H7 (cell line): ENCODE data around the gene LRRC14B. TPM values are rescaled to one million over a fixed set of nuclear protein-coding genes. Genes with fewer than 3 reads are reported as not detected.

Experiments used
- DNase-seq: peaks from one replicate; pipeline ENCODE4 v3.0.0; 2012
- H3K27me3 ChIP-seq: 2 replicates; pipeline ENCODE4 v1.6.0; 2011; ENCODE audit warnings: mild to moderate bottlenecking, low read length; ENCODE audit not compliant: control insufficient read depth, insufficient read depth
- H3K36me3 ChIP-seq: replicated peaks from 2 replicates; pipeline ENCODE4 v1.5.1; 2011; ENCODE audit warnings: low read length; ENCODE audit not compliant: control insufficient read depth, insufficient read depth
- H3K4me3 ChIP-seq: 2 replicates; pipeline ENCODE4 v1.5.1; 2011; ENCODE audit warnings: low read depth, mild to moderate bottlenecking, control low read depth, low read length, moderate library complexity; ENCODE audit not compliant: insufficient read depth
- total RNA-seq: library from RNA; depleted of rRNA; stranded (reverse); fragments of >200 nt; shearing (Covaris generic); gene quantifications from 2 replicates; pipeline ENCODE4 v1.2.3, GENCODE V29; 2014; rRNA removed

Gene LRRC14B
- 0.44 TPM in 1 of 2 replicates, not detected in the other for total RNA-seq

GRCh38 chr5:191036-191948 is at the start of gene LRRC14B:
TSS of gene LRRC14B (plus strand) at chr5:191495. CDS start at chr5:191539, 44 bp downstream.
- no peaks in the 10 kb centered on the region for H3K27me3 ChIP-seq
- H3K36me3 ChIP-seq = no peaks in the 10 kb centered on the region
- no peak within 1 kb of the TSS for H3K4me3 ChIP-seq
- DNase-seq = peak; percentile 69

GRCh38 chr5:141761-142160 is 49.5 kb upstream of the LRRC14B start:
- Histone ChIP-seq H3K27me3 (no peaks in the 10 kb centered on the region), H3K36me3 (peaks cover 30% of the 10 kb centered on the region), H3K4me3 (no peak overlapping the region)
- peak; percentile 64 for DNase-seq

- no peak overlapping the region for H3K4me3 ChIP-seq
- H3K27me3 ChIP-seq = no peaks in the 10 kb centered on the region
- no peak for DNase-seq
- H3K36me3 ChIP-seq = peaks cover 35% of the 10 kb centered on the region
Observed at GRCh38 chr5:142246-142810, 49.0 kb upstream of the LRRC14B start.

- H3K4me3 ChIP-seq = no peak overlapping the region
- H3K36me3 ChIP-seq = peaks cover 36% of the 10 kb centered on the region
- no peak for DNase-seq
- no peaks in the 10 kb centered on the region for H3K27me3 ChIP-seq
Observed at GRCh38 chr5:143041-143440, 48.3 kb upstream of the LRRC14B start.

- Histone ChIP-seq H3K36me3 (peaks cover 36% of the 10 kb centered on the region), H3K27me3 (no peaks in the 10 kb centered on the region), H3K4me3 (no peak overlapping the region)
- DNase-seq = no peak
Observed at GRCh38 chr5:144941-145340, 46.4 kb upstream of the LRRC14B start.

GRCh38 chr5:145585-146323 is 45.5 kb upstream of the LRRC14B start:
- H3K4me3 ChIP-seq = no peak overlapping the region
- no peaks in the 10 kb centered on the region for H3K27me3 ChIP-seq
- DNase-seq = no peak
- peaks cover 36% of the 10 kb centered on the region for H3K36me3 ChIP-seq

- H3K36me3 ChIP-seq = peaks cover 31% of the 10 kb centered on the region
- DNase-seq = no peak
- no peak overlapping the region for H3K4me3 ChIP-seq
- no peaks in the 10 kb centered on the region for H3K27me3 ChIP-seq
Observed at GRCh38 chr5:147751-148150, 43.5 kb upstream of the LRRC14B start.

- Histone ChIP-seq H3K36me3 (peaks cover 27% of the 10 kb centered on the region), H3K27me3 (no peaks in the 10 kb centered on the region), H3K4me3 (no peak overlapping the region)
- DNase-seq = no peak
Observed at GRCh38 chr5:149745-150485, 41.4 kb upstream of the LRRC14B start.

GRCh38 chr5:150746-151145 is 40.5 kb upstream of the LRRC14B start:
- peak; percentile 5 for DNase-seq
- Histone ChIP-seq H3K27me3 (no peaks in the 10 kb centered on the region), H3K36me3 (peaks cover 29% of the 10 kb centered on the region), H3K4me3 (no peak overlapping the region)

- no peaks in the 10 kb centered on the region for H3K27me3 ChIP-seq
- H3K4me3 ChIP-seq = no peak overlapping the region
- H3K36me3 ChIP-seq = peaks cover 34% of the 10 kb centered on the region
- DNase-seq = no peak
Observed at GRCh38 chr5:152077-152476, 39.2 kb upstream of the LRRC14B start.

GRCh38 chr5:153256-153655 is 38.0 kb upstream of the LRRC14B start:
- H3K4me3 ChIP-seq = no peak overlapping the region
- H3K27me3 ChIP-seq = no peaks in the 10 kb centered on the region
- H3K36me3 ChIP-seq = peaks cover 34% of the 10 kb centered on the region
- peak; percentile 19 for DNase-seq

GRCh38 chr5:154236-154635 is 37.1 kb upstream of the LRRC14B start:
- DNase-seq = peak; percentile 67
- H3K27me3 ChIP-seq = no peaks in the 10 kb centered on the region
- H3K36me3 ChIP-seq = peaks cover 34% of the 10 kb centered on the region
- no peak overlapping the region for H3K4me3 ChIP-seq

- Histone ChIP-seq H3K27me3 (no peaks in the 10 kb centered on the region), H3K36me3 (peaks cover 35% of the 10 kb centered on the region), H3K4me3 (no peak overlapping the region)
- peak; percentile 30 for DNase-seq
Observed at GRCh38 chr5:154826-155225, 36.5 kb upstream of the LRRC14B start.
